ENCODE results near the gene HDAC4. TPM values are rescaled to one million over a fixed set of nuclear protein-coding genes. Genes with fewer than 3 reads are reported as not detected.

The HDAC4 gene
- total and polyA plus RNA-seq, 2 experiments from 2014 or later = 8.1 to 41.8 TPM

DNA sequence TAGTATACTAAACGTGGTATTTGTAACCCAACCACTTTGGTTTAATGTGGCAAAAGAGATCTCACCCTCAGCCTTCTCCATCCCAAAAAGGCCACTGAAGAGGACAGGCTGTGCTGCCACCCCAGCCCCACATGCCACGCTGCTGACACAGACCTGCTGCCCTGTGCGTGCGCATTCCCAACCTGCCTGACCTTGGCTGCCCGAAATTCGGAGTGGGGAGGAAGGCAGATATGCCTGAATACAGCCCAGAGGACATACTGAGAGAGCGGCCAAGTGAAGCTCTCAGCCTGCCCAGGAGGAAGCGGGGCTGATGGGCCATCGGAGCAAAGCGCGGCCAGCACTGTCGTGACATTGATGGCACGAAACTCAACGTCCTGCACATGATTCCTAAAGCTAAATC is 70.0 kb downstream of the HDAC4 start:
- H3K4me3 Mint-ChIP-seq = no peak overlapping the region
- H3K4me1 Mint-ChIP-seq = peaks cover 37% of the 10 kb centered on the region
- TF ChIP-seq ZNF331 (CRISPR knock-in tag; IDR thresholded peaks at IDR 0.05; ENCODE audit: low read depth) (no peak), ZNF114 (CRISPR knock-in tag; IDR thresholded peaks at IDR 0.05) (no peak), NANOG (IDR thresholded peaks at IDR 0.05; ENCODE audit: borderline replicate concordance) (no peak), POLR2AphosphoS5 (IDR thresholded peaks at IDR 0.05; ENCODE audit: low read depth) (no peak), JUNB (IDR thresholded peaks at IDR 0.05; ENCODE audit: unreplicated experiment) (no peak)
- no peak overlapping the region for H3K27ac ChIP-seq (ENCODE audit: low read depth)
- DNase-seq (ENCODE audit: low spot score) = no peak
- peaks cover 9% of the 10 kb centered on the region; the same call in 1 of the 2 replicates for H3K4me1 ChIP-seq (ENCODE audit: insufficient read depth)
- H3K27me3 ChIP-seq (ENCODE audit: insufficient read depth) = no peaks in the 10 kb centered on the region
- no peak overlapping the region for H2AFZ ChIP-seq
- H3K27ac Mint-ChIP-seq = no peak overlapping the region
- no peaks in the 10 kb centered on the region for H3K36me3 ChIP-seq (ENCODE audit: insufficient read depth)
- ATAC-seq = no peak
- no peak overlapping the region for H3K4me3 ChIP-seq
- no peaks in the 10 kb centered on the region for H3F3A ChIP-seq (replicated peaks; ENCODE audit: low read depth)
- H4K20me1 ChIP-seq (replicated peaks; ENCODE audit: insufficient read depth) = no peaks in the 10 kb centered on the region; the same call in 1 of the 2 replicates
- no peaks in the 10 kb centered on the region for H3K9me2 ChIP-seq (ENCODE audit: insufficient read depth)
- H3K27me3 Mint-ChIP-seq (ENCODE audit: insufficient read depth, low read depth, poor library complexity) = peaks cover 4% of the 10 kb centered on the region
- no peaks in the 10 kb centered on the region for H3K9me3 Mint-ChIP-seq
- peaks cover 92% of the 10 kb centered on the region for H3K79me2 ChIP-seq (replicated peaks; ENCODE audit: insufficient read depth)
- no peaks in the 10 kb centered on the region; the same call in 2 of the 3 replicates for H3K36me3 Mint-ChIP-seq (ENCODE audit: low read depth)
- H3K4me2 ChIP-seq = no peak overlapping the region

DNA sequence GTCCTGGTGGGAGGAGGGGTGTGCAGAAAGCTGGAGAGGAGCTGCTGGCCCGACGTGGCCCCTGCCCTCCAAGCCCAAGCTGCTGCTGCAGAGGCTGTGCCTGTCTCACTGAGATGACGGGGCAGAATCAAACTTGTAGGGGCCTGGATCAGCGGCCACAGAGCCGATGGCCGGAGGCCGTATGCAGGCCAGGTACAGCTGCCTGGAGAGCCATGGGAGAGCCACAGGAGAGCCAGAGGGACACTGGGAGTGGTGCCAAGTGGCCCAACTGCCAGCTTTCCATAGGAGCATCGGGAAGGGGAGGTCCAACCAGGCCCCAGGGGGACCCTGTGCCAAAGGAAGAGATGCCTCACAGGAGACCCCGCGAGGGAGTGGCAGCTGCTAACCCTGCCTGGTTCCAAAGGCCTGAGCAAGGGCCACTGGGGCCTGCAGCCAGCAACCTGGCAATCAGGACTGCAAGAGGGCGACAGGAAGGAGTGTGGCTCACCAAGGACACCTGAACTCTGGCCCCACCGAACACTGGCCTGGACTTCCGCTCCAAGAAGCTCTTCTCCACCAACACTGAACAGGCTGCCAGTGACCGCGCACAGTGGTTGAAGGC is 70.7 kb downstream of the HDAC4 start:
- no peaks in the 10 kb centered on the region for H3K9me3 Mint-ChIP-seq
- Histone ChIP-seq H3K27me3 (ENCODE audit: insufficient read depth) (no peaks in the 10 kb centered on the region), H3K27ac (ENCODE audit: low read depth) (no peak overlapping the region), H3K4me3 (no peak overlapping the region), H2AFZ (no peak overlapping the region), H4K20me1 (replicated peaks; ENCODE audit: insufficient read depth) (peaks cover 4% of the 10 kb centered on the region; the same call in 1 of the 2 replicates), H3K4me1 (ENCODE audit: insufficient read depth) (peaks cover 9% of the 10 kb centered on the region; the same call in 1 of the 2 replicates), H3F3A (replicated peaks; ENCODE audit: low read depth) (no peaks in the 10 kb centered on the region), H3K9me2 (ENCODE audit: insufficient read depth) (no peaks in the 10 kb centered on the region), H3K4me2 (no peak overlapping the region), H3K79me2 (replicated peaks; ENCODE audit: insufficient read depth) (peaks cover 92% of the 10 kb centered on the region), H3K36me3 (ENCODE audit: insufficient read depth) (no peaks in the 10 kb centered on the region)
- ATAC-seq = no peak
- H3K36me3 Mint-ChIP-seq (ENCODE audit: low read depth) = no peaks in the 10 kb centered on the region; the same call in 2 of the 3 replicates
- H3K27me3 Mint-ChIP-seq (ENCODE audit: insufficient read depth, low read depth, poor library complexity) = peaks cover 4% of the 10 kb centered on the region
- H3K4me3 Mint-ChIP-seq = no peak overlapping the region
- DNase-seq (ENCODE audit: low spot score) = no peak
- H3K4me1 Mint-ChIP-seq = peaks cover 37% of the 10 kb centered on the region
- no peak overlapping the region for H3K27ac Mint-ChIP-seq
- TF ChIP-seq CREB1 (CRISPR knock-in tag; IDR thresholded peaks at IDR 0.05; ENCODE audit: low read depth) (no peak), NANOG (IDR thresholded peaks at IDR 0.05; ENCODE audit: borderline replicate concordance) (no peak), EZH2 (IDR thresholded peaks at IDR 0.05; ENCODE audit: low read depth, unreplicated experiment) (no peak), ZNF114 (CRISPR knock-in tag; IDR thresholded peaks at IDR 0.05) (no peak), EZH2phosphoT487 (IDR thresholded peaks at IDR 0.05; ENCODE audit: unreplicated experiment) (no peak), ZNF331 (CRISPR knock-in tag; IDR thresholded peaks at IDR 0.05; ENCODE audit: low read depth) (no peak), POLR2AphosphoS5 (IDR thresholded peaks at IDR 0.05; ENCODE audit: low read depth) (no peak), JUNB (IDR thresholded peaks at IDR 0.05; ENCODE audit: unreplicated experiment) (no peak), STAT1 (IDR thresholded peaks at IDR 0.05; ENCODE audit: unreplicated experiment) (no peak)
- TF ChIP-seq, protein P1, sequence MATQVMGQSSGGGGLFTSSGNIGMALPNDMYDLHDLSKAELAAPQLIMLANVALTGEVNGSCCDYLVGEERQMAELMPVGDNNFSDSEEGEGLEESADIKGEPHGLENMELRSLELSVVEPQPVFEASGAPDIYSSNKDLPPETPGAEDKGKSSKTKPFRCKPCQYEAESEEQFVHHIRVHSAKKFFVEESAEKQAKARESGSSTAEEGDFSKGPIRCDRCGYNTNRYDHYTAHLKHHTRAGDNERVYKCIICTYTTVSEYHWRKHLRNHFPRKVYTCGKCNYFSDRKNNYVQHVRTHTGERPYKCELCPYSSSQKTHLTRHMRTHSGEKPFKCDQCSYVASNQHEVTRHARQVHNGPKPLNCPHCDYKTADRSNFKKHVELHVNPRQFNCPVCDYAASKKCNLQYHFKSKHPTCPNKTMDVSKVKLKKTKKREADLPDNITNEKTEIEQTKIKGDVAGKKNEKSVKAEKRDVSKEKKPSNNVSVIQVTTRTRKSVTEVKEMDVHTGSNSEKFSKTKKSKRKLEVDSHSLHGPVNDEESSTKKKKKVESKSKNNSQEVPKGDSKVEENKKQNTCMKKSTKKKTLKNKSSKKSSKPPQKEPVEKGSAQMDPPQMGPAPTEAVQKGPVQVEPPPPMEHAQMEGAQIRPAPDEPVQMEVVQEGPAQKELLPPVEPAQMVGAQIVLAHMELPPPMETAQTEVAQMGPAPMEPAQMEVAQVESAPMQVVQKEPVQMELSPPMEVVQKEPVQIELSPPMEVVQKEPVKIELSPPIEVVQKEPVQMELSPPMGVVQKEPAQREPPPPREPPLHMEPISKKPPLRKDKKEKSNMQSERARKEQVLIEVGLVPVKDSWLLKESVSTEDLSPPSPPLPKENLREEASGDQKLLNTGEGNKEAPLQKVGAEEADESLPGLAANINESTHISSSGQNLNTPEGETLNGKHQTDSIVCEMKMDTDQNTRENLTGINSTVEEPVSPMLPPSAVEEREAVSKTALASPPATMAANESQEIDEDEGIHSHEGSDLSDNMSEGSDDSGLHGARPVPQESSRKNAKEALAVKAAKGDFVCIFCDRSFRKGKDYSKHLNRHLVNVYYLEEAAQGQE (IDR thresholded peaks at IDR 0.05; ENCODE audit: unreplicated experiment) = no peak
- TF ChIP-seq, protein P2, sequence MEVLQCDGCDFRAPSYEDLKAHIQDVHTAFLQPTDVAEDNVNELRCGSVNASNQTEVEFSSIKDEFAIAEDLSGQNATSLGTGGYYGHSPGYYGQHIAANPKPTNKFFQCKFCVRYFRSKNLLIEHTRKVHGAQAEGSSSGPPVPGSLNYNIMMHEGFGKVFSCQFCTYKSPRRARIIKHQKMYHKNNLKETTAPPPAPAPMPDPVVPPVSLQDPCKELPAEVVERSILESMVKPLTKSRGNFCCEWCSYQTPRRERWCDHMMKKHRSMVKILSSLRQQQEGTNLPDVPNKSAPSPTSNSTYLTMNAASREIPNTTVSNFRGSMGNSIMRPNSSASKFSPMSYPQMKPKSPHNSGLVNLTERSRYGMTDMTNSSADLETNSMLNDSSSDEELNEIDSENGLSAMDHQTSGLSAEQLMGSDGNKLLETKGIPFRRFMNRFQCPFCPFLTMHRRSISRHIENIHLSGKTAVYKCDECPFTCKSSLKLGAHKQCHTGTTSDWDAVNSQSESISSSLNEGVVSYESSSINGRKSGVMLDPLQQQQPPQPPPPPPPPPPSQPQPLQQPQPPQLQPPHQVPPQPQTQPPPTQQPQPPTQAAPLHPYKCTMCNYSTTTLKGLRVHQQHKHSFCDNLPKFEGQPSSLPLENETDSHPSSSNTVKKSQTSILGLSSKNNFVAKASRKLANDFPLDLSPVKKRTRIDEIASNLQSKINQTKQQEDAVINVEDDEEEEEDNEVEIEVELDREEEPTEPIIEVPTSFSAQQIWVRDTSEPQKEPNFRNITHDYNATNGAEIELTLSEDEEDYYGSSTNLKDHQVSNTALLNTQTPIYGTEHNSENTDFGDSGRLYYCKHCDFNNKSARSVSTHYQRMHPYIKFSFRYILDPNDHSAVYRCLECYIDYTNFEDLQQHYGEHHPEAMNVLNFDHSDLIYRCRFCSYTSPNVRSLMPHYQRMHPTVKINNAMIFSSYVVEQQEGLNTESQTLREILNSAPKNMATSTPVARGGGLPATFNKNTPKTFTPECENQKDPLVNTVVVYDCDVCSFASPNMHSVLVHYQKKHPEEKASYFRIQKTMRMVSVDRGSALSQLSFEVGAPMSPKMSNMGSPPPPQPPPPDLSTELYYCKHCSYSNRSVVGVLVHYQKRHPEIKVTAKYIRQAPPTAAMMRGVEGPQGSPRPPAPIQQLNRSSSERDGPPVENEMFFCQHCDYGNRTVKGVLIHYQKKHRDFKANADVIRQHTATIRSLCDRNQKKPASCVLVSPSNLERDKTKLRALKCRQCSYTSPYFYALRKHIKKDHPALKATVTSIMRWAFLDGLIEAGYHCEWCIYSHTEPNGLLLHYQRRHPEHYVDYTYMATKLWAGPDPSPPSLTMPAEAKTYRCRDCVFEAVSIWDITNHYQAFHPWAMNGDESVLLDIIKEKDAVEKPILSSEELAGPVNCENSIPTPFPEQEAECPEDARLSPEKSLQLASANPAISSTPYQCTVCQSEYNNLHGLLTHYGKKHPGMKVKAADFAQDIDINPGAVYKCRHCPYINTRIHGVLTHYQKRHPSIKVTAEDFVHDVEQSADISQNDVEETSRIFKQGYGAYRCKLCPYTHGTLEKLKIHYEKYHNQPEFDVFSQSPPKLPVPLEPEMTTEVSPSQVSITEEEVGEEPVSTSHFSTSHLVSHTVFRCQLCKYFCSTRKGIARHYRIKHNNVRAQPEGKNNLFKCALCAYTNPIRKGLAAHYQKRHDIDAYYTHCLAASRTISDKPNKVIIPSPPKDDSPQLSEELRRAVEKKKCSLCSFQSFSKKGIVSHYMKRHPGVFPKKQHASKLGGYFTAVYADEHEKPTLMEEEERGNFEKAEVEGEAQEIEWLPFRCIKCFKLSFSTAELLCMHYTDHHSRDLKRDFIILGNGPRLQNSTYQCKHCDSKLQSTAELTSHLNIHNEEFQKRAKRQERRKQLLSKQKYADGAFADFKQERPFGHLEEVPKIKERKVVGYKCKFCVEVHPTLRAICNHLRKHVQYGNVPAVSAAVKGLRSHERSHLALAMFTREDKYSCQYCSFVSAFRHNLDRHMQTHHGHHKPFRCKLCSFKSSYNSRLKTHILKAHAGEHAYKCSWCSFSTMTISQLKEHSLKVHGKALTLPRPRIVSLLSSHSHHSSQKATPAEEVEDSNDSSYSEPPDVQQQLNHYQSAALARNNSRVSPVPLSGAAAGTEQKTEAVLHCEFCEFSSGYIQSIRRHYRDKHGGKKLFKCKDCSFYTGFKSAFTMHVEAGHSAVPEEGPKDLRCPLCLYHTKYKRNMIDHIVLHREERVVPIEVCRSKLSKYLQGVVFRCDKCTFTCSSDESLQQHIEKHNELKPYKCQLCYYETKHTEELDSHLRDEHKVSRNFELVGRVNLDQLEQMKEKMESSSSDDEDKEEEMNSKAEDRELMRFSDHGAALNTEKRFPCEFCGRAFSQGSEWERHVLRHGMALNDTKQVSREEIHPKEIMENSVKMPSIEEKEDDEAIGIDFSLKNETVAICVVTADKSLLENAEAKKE (CRISPR knock-in tag; IDR thresholded peaks at IDR 0.05) = no peak

Data from GM23338 (cell line).